ENCODE data around the gene RBFOX2.

GRCh38 chr22:35864545-35865165 is 164.0 kb downstream of the RBFOX2 start:
- TF ChIP-seq CTCF (IDR thresholded peaks at IDR 0.05; ENCODE audit: low read length) (no peak), EZH2 (IDR thresholded peaks at IDR 0.05; ENCODE audit: borderline replicate concordance, low read length) (no peak)

Data from OCI-LY1 (cell line).